Fibroblast of pulmonary artery (primary cell): ENCODE measurements around the gene ANO10.
"Not testable (repeated sequence)": the region's sequence is repeated elsewhere in the genome, so short reads cannot be mapped to it uniquely, and the experiment has no call there.

Experiments used
- DNase-seq: peaks from one replicate; pipeline ENCODE4 v3.0.0-alpha.2; 2010; ENCODE audit warnings: low read depth
- H3K4me3 ChIP-seq: replicated peaks from 2 replicates; pipeline ENCODE4 v1.5.1; 2011; ENCODE audit warnings: low read depth, mild to moderate bottlenecking, control low read depth, low read length, moderate library complexity
- CTCF ChIP-seq: IDR thresholded peaks from 2 replicates; pipeline ENCODE4 v1.5.1; 2011; ENCODE audit warnings: mild to moderate bottlenecking, control low read depth, low read length, inconsistent platforms; ENCODE audit errors: missing control alignments

Gene ANO10

DNA sequence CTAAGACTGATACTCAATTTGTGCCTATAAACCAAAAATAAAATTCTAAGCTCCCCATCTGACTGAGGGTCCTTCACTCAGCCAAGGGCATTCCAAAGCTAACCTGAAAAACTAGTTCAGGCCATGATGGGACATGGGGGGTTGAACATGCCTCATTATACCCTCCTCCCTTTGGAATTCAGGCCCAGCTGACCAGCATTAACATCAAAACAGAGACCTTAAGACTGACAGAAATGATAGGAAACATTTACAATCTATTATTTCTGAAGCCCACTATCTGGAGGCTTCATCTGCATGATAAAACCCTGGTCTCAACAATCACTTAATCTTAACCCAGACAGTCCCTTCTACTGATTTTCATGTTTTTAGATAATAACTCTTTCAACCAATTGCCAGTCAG is 140.4 kb downstream of the ANO10 start:
- H3K4me3 ChIP-seq = no peak overlapping the region
- TF ChIP-seq CTCF = no peak
- no peak for DNase-seq

DNA sequence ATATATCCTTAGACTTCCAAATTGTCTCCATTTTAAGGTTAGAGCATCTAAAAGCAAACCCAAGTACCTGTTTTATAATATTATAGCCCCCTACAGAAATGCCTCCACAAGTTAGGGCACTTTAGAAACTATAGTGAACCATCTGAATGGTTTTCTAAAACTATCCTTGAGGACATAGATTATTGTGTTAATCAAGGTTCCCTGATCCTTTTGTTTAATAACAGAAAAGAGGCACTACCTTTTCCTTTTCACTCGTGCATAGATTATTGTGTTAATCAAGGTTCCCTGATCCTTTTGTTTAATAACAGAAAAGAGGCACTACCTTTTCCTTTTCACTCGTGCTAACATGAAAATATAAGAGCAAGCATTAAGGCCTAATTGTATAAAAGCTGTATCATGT is 143.0 kb downstream of the ANO10 start:
- not testable (repeated sequence) for H3K4me3 ChIP-seq, DNase-seq

GRCh38 chr3:43478118-43478785 is 143.6 kb downstream of the ANO10 start:
- no peak for DNase-seq
- no peak for TF ChIP-seq CTCF
- H3K4me3 ChIP-seq = no peak overlapping the region

GRCh38 chr3:43477600-43477999 is 144.2 kb downstream of the ANO10 start:
- no peak for DNase-seq
- H3K4me3 ChIP-seq = no peak overlapping the region
- no peak for TF ChIP-seq CTCF

DNA sequence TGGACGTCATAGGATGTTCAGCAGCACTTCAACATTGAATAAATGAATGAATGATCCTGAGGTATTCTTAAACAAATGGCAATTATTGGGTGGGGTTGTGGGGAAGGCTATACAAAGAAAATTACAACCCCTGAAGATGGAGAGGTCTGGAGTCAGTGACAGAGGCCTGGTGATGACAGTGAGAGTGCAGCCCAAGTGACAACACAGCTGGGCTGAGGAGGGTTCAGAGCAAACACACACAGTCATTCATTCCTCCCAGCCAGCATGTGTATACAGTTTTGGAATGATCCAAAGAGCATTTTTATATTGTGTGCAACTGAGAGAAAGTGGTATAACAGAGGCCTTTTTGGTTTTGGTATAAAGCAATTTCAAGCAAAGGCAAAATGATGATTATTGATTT is 148.1 kb downstream of the ANO10 start:
- DNase-seq = no peak
- H3K4me3 ChIP-seq = no peak overlapping the region
- TF ChIP-seq CTCF = no peak

DNA sequence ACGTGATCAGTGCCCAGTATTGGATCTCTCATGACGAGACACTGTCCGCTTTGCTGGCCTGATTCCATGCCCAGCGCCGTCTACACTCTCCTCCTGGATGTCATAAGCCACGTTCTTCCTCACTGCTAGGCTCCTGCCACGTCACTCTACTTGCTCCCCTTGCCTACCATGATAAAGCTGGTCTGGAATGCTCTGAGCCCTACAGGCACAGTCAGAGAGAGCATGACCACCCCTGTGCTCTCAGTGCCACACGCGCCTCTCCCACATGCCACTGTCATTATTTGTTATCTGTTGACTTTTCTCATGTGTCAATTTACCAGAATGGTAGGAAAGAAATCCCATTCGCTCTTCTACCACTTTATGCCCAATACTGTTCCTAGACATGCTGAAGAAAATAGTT is 148.6 kb downstream of the ANO10 start:
- DNase-seq = no peak
- TF ChIP-seq CTCF = no peak
- no peak overlapping the region for H3K4me3 ChIP-seq

DNA sequence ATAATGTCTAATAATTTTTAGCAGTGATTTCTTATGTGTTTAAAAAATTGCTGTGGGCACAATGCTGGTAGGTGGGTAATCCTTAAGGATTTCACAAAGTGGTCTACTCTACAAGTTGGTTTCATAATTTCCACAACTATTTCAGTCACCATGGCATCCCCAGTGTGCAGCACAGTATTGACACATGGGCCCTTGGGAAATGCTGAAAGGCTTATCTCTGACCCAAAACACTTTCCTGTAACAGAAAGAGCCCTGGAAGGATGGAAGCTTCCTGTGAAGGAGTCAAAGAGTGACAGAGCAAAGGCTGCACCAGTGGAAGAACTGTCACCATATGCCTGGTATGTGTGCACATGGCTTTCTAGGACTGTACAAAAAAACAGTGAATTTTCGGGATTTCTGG is 153.7 kb downstream of the ANO10 start:
- H3K4me3 ChIP-seq = no peak overlapping the region
- DNase-seq = peak; percentile 43
- no peak for TF ChIP-seq CTCF

DNA sequence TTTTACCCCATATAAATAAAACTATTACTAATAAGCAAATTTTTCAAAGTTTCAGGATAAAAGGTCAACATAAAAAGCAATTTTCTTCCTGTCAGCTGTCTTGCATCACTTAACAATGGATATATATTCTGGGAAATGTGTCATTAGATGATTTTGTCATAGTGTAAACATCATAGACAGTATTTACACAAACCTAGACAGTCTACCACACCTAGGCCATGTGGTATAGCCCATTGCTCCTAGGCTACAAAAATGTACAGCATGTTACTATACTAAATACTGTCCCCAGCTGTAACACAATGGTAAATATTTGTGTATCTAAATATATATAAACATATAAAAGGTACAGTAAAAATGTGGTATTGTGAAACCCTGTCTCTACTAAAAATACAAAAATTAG is 156.7 kb downstream of the ANO10 start:
- H3K4me3 ChIP-seq = no peak overlapping the region
- DNase-seq = no peak
- TF ChIP-seq CTCF = no peak

GRCh38 chr3:43462566-43462965 is 159.2 kb downstream of the ANO10 start:
- not testable (repeated sequence) for H3K4me3 ChIP-seq, DNase-seq
